HG03095 (cell line): Measurements from ENCODE around the gene CDKN2AIPNL.
A peak's percentile ranks its signal among the peaks of the same experiment; 100 is the strongest.

Source experiments
- ATAC-seq: cut with Tn5 transposase; IDR thresholded peaks from one replicate; pipeline ENCODE4 v1.9.1; 2021; ENCODE audit warnings: moderate library complexity; ENCODE audit not compliant: unreplicated experiment

Gene CDKN2AIPNL, protein sequence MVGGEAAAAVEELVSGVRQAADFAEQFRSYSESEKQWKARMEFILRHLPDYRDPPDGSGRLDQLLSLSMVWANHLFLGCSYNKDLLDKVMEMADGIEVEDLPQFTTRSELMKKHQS

GRCh38 chr5:134411546-134412266 is at the start of gene CDKN2AIPNL:
Gene CDKN2AIPNL, minus strand, starts transcription at chr5:134411881. Its CDS starts 27 bp downstream, at chr5:134411854.
- peak; percentile 97 for ATAC-seq

- ATAC-seq = no peak
These were observed 48.9 kb upstream of the CDKN2AIPNL start for GRCh38 chr5:134460551-134460950.

GRCh38 chr5:134459491-134459890 is 47.8 kb upstream of the CDKN2AIPNL start:
- no peak for ATAC-seq

- ATAC-seq = no peak
These were observed 47.3 kb upstream of the CDKN2AIPNL start for GRCh38 chr5:134459010-134459403.

GRCh38 chr5:134458234-134459009 is 46.7 kb upstream of the CDKN2AIPNL start:
- no peak for ATAC-seq

DNA sequence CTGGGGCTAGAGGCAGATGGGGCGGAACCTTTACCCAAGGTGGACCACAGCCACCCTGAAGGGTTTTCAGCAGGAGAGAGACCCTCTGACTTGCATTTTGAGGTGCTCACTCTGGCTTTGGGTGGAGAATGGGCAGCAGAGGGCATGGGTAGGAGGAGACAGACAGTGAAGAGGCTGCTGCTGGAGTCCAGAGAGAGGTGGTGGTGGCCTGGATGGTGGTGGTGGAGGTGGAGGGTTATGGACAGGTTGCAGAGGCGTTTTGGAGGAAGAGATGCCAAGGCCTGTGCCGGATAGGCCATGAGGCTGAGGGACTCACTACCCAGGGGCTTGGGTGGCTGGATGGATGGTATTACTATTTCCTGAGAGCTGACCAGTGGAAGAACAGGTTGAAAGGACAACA is 46.1 kb upstream of the CDKN2AIPNL start:
- ATAC-seq = no peak

DNA sequence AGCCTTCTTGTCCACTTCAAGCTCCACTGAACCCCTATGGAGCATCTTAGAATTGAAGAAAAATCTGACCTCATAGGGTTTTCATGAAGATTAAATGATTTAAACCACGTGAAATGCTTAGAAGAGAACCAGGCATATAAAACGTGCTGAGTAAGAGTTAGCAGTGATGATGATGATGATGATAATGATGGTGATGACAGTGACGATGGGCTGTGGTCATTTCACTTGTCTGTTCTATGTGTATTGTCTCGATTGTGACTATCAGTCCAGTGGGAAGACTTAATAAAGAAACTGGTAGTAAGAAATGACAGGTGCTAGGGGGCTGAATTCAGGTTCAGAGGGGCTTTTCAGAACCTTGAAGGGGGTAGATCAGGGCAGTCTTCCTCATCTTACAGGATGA is 45.1 kb upstream of the CDKN2AIPNL start:
- no peak for ATAC-seq

DNA sequence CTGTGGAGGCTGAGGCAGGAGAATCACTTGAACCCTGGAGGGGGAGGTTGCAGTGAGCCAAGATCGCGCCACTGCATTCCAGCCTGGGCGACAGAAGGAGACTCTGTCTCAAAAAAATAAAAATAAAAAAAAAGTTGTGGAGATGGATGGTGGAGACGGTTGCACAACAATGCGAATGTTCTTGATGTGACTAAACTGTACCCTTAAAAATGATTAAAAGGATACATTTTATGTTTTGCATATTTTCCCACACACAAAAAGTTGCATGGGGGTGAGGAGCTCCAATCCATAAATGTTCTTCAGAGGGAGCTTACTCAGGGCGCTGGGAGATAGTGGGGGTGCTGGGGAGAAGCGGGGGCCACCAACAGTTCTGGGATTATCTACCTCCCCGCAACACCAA is 43.8 kb upstream of the CDKN2AIPNL start:
- ATAC-seq = no peak

DNA sequence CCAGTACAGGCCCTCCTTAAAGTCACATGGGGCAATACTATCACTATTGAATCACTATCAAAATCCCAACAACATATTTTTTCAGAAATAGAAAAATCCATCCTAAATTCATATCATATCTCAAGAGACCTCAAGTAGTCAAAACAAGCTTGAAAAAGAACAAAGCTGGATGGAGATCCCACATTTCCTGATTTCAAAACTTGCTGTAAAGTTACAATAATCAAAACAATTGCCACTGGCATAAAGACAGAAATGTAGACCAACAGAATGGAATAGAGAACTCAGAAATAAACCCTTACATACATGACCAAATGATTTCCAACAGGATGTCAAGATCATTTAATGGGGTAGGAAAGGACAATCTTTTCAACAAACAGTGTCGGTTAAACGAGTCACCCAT is 41.3 kb upstream of the CDKN2AIPNL start:
- no peak for ATAC-seq

GRCh38 chr5:134451936-134452505 is 40.3 kb upstream of the CDKN2AIPNL start:
- ATAC-seq = no peak

DNA sequence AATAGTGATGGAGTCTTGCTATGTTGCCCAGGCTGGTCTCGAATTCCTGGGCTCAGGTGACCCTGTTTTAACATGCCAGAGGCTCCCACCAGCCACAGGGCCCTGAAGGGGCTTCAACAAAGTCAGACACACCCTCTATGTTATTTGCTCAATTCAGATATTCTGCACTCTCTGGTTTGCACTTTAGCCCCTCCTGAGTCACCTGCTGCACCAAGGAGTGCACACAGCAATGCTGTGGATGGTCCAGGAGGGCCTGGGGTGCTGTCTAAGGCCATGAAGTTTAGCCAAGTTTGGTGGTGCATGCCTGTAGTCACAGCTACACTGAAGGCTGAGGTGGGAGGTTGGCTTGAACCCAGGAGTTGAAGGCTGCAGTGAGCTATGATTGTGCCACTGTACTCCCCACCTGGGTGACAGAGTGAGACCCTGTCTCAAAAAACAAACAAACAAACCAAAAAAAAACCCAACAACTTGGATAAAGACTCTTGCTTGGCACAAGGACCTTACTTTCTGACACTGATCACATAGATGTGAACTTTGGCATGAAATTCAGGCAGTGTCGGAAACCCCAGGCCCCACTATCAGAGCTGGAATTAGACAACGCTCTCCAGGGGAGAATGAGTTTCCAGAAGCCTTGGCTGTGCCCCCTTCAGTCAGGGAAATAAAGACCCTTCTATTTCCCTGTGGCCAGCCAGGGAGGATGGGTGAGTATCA is 39.7 kb upstream of the CDKN2AIPNL start:
- ATAC-seq = no peak

- ATAC-seq = no peak
These were observed 38.7 kb upstream of the CDKN2AIPNL start for GRCh38 chr5:134450374-134450773.

GRCh38 chr5:134449167-134449566 is 37.5 kb upstream of the CDKN2AIPNL start:
- ATAC-seq = no peak

DNA sequence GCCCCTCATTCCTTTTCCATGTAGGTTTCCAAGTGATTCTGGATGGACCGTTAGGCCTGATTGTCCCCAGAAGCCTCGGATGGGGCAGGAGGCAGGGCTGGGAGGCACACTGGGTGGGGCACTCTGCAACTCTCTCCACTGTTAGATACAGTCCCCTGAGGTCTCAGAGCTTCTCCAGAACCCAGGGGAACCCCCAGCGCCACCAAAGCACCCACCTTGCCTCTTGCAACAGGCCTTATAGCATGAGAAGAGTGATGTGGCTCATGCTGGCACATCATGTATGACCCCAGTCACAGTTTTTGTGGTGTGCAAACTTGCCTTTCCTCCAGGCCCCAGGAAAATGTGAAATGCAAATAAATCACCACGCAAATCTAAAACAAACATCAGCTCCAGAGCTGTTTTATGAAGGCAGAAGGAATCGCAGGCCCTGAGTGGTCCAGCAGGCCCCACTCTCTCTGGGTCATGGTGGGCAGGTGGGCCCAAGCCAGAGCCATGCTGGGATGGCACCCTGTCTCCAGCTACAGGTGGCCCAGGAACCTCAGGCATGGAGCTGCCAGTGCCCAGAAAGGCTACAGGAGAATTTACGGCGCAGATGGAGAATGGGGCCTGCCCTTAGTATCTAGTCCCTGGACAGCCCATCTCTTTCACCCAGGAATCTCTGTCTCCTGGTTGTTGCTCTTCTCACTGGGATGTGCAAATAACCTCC is 36.3 kb upstream of the CDKN2AIPNL start:
- no peak for ATAC-seq

- ATAC-seq = no peak
These were observed 35.3 kb upstream of the CDKN2AIPNL start for GRCh38 chr5:134446938-134447337.

- no peak for ATAC-seq
These were observed 34.5 kb upstream of the CDKN2AIPNL start for GRCh38 chr5:134445856-134446818.

DNA sequence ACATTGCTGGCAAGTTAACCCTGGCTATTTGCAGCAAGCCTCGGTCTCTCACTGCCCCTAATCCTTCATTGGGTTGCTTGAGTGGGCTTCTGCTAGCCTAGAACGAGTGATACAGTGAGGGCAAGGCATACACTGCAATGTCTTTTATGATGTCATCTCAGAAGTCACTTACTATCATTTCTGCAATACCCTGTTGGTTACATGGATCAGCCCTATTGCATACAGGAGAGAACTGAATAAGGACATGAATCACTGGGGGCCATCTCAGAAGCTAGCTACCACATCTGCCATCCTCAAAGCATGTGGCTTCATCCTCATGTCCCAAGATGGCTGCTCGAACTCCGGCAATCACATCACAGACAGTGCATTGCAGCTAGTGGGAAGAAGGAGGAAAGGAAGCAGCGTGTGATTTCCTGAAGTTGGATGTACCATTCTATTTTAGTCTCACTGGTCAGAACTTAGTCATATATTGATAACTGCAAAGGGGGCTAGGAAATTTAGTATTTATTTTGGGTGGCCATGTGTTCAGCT is 33.3 kb upstream of the CDKN2AIPNL start:
- no peak for ATAC-seq

- no peak for ATAC-seq
These were observed 28.6 kb upstream of the CDKN2AIPNL start for GRCh38 chr5:134440201-134440755.

DNA sequence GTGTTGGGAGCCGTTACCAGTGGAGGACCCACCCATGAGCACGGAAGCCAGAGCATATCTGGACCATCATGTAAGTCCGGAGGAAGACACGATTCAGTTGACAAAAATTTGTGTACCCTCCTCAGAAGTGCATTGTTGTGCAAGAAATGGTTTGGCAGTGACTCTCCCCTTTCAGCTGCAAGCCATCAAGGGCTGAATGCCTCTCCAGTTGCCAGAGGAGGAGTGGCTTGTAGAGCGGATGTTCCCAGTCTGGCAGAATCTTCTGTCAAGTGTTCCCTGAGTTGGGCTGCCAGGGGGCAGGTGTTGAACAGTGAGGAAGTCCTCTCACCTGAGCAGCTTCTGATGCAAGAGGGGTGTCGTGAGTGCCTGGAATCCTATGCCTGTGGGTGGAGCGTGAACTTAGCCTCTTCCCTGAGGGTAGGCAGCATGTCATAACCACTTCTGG is 27.6 kb upstream of the CDKN2AIPNL start:
- ATAC-seq = no peak
